ENCODE measurements around the gene SYT4.

Gene SYT4

GRCh38 chr18:43265465-43265864 lies 11.8 kb downstream of the SYT4 start:
- no peak for TF ChIP-seq CTCF (IDR thresholded peaks at IDR 0.05; ENCODE audit: extremely low read depth, missing control alignments)
- no peak for DNase-seq (ENCODE audit: low spot score)

- no peak for TF ChIP-seq CTCF (IDR thresholded peaks at IDR 0.05; ENCODE audit: extremely low read depth, missing control alignments)
- DNase-seq (ENCODE audit: low spot score) = no peak
These were observed 28.6 kb downstream of the SYT4 start for GRCh38 chr18:43248610-43249249.

- DNase-seq (ENCODE audit: low spot score) = no peak
- TF ChIP-seq CTCF (IDR thresholded peaks at IDR 0.05; ENCODE audit: extremely low read depth, missing control alignments) = no peak
These were observed 29.3 kb downstream of the SYT4 start for GRCh38 chr18:43247944-43248343.

GRCh38 chr18:43238429-43238828 lies 38.9 kb downstream of the SYT4 start:
- no peak for TF ChIP-seq CTCF (IDR thresholded peaks at IDR 0.05; ENCODE audit: extremely low read depth, missing control alignments)
- no peak for DNase-seq (ENCODE audit: low spot score)

- TF ChIP-seq CTCF (IDR thresholded peaks at IDR 0.05; ENCODE audit: extremely low read depth, missing control alignments) = no peak
These were observed 40.4 kb downstream of the SYT4 start for GRCh38 chr18:43236921-43237320.

GRCh38 chr18:43234889-43235288 lies 42.4 kb downstream of the SYT4 start:
- no peak for TF ChIP-seq CTCF (IDR thresholded peaks at IDR 0.05; ENCODE audit: extremely low read depth, missing control alignments)

More at GRCh38 chr18:43236921-43237320, 40.4 kb downstream of the SYT4 start:
- DNase-seq (ENCODE audit: low spot score) = no peak

GRCh38 chr18:43222501-43222900 lies 54.8 kb downstream of the SYT4 start:
- TF ChIP-seq CTCF (IDR thresholded peaks at IDR 0.05; ENCODE audit: extremely low read depth, missing control alignments) = no peak
- no peak for DNase-seq (ENCODE audit: low spot score)

More at GRCh38 chr18:43234889-43235288, 42.4 kb downstream of the SYT4 start:
- no peak for DNase-seq (ENCODE audit: low spot score)

Data from GM20000 (cell line).